Measurements from ENCODE around the gene STX4.

DNA sequence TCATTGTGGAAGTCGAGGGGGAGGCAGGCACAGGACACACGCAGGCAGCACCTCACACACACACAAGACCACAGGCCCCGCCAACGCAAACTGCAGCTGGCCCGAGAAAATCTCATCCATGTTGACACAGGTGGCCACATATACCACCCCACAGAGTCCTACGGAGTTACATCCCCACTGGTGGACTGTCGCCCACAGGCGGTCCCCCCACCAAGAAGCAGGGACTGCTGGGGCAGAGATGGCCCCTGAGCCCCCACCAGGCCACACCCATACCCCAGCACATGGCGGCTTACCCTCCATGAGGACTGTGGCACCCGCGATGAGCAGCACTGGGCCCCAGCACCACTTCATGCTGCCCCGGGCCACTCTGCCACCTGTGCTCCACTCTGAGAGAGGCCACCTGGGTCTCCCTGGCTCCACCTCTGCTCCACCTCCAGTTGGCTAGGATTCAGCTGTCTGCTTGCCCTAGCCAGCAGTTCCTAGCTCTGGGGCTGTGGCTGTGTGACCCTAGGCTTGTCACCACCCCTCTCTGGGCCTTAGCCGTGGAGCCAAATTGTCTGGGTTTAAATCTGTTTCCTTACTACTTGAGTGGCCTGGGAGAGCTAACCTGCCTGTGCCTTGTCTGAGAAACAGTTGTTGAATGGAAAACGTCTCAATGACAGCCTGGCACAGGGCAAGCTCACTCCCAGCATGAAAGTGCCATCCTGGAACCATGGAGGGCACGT is 55.3 kb downstream of the STX4 start, which contains the start of gene PRSS53:
- TF ChIP-seq, protein P1, sequence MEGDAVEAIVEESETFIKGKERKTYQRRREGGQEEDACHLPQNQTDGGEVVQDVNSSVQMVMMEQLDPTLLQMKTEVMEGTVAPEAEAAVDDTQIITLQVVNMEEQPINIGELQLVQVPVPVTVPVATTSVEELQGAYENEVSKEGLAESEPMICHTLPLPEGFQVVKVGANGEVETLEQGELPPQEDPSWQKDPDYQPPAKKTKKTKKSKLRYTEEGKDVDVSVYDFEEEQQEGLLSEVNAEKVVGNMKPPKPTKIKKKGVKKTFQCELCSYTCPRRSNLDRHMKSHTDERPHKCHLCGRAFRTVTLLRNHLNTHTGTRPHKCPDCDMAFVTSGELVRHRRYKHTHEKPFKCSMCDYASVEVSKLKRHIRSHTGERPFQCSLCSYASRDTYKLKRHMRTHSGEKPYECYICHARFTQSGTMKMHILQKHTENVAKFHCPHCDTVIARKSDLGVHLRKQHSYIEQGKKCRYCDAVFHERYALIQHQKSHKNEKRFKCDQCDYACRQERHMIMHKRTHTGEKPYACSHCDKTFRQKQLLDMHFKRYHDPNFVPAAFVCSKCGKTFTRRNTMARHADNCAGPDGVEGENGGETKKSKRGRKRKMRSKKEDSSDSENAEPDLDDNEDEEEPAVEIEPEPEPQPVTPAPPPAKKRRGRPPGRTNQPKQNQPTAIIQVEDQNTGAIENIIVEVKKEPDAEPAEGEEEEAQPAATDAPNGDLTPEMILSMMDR (conservative IDR thresholded peaks at IDR 0.05), result no peak
- TF ChIP-seq ZFX (IDR thresholded peaks at IDR 0.05), result no peak
